Panc1 (cell line): ENCODE data around the gene ARL4A.

Experiments used
- CTCF ChIP-seq: fragments of 450-650 bp; IDR thresholded peaks from 2 replicates; pipeline ENCODE4 v1.5.1; 2017; ENCODE audit warnings: mild to moderate bottlenecking
- POLR2AphosphoS5 ChIP-seq: IDR thresholded peaks from 2 replicates; pipeline ENCODE4 v1.6.1; 2012; ENCODE audit warnings: mild to moderate bottlenecking, low read depth, low read length, moderate library complexity
- SIN3A ChIP-seq: IDR thresholded peaks from 2 replicates; pipeline ENCODE4 v1.6.1; 2012; ENCODE audit warnings: low read depth, mild to moderate bottlenecking, low read length, moderate library complexity, borderline replicate concordance; ENCODE audit not compliant: insufficient read depth

- TF ChIP-seq CTCF = no peak
- no peak for TF ChIP-seq POLR2AphosphoS5
- no peak for TF ChIP-seq SIN3A
Measured at GRCh38 chr7:12713625-12714378, 26.4 kb downstream of the ARL4A start.
